Left lobe of liver (tissue), 2 donors: ENCODE measurements around the gene ABHD17A. TPM values are rescaled to one million over a fixed set of nuclear protein-coding genes. Genes with fewer than 3 reads are reported as not detected.

ENCODE experiments used
- ATAC-seq: fragments of 200-7000 bp; cut with Tn5 transposase; one replicate; pipeline ENCODE4 v1.9.1; 2020; ENCODE audit warnings: mild to moderate bottlenecking, moderate library complexity
- DNase-seq: peaks from one replicate; pipeline ENCODE4 v3.0.0-alpha.2; 2020; ENCODE audit warnings: low spot score
- total RNA-seq: library from RNA; stranded (reverse); gene quantifications from one replicate; pipeline ENCODE4 v1.2.1, GENCODE V29; 2021
- donor health status: DM: no; HTN: no; CAD: no; lungs with moderate emphysema.
- donor health status: DM: no; HTN: yes; CAD: no.

Gene ABHD17A
- total RNA-seq, 1 donor from 2014 or later: 29.4 TPM

DNA sequence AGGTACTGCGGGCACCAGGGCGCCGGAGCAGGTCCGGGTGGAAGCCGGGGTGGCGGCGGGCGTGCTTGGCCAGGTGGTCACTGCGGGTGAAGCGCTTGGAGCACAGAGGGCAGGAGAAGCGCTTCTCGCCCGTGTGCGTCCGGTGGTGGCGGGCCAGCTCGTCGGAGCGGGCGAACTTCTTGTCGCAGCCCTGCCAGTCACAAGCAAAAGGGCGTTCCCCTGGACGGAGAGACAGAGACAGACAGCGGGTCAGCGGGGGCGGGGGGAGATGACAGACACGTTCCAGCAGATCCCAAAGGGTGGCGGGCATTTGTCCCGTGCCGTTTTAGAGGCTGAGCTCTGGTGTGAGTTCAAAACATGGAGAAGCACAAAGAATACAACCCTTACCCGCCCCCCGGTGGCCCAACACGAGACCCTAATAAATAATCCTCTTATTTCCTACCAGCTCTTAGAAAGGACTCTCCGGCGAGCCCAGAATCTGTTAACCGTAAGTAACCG, 30.7 kb downstream of the ABHD17A start:
- ATAC-seq: no peak
- no peak for DNase-seq

DNA sequence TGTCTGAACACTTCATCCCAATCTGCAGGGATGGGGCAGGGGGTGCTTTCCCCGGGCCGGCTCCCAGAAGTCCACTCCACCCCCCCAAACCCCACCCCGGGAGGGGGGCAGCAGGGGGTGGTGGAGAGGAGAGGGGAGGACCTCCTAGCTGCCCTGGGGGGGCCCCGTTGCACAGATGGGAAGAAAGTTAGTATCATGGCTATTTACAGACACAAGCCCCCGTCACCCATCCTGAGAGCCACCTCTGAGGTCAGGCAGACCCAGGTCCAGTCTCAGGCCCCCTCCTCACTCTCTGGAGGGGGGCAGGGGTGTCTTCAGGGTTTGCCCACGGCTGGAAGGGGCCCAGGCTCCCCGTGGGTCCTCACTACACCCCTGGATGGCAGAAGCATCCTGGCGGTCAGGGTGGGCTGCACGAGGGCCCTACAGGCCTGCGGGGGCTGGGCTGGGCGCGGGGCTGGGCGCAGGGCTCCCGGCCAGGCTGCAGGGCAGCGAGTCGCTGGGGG, 31.2 kb downstream of the ABHD17A start:
- DNase-seq (no peak), ATAC-seq (no peak)

DNA sequence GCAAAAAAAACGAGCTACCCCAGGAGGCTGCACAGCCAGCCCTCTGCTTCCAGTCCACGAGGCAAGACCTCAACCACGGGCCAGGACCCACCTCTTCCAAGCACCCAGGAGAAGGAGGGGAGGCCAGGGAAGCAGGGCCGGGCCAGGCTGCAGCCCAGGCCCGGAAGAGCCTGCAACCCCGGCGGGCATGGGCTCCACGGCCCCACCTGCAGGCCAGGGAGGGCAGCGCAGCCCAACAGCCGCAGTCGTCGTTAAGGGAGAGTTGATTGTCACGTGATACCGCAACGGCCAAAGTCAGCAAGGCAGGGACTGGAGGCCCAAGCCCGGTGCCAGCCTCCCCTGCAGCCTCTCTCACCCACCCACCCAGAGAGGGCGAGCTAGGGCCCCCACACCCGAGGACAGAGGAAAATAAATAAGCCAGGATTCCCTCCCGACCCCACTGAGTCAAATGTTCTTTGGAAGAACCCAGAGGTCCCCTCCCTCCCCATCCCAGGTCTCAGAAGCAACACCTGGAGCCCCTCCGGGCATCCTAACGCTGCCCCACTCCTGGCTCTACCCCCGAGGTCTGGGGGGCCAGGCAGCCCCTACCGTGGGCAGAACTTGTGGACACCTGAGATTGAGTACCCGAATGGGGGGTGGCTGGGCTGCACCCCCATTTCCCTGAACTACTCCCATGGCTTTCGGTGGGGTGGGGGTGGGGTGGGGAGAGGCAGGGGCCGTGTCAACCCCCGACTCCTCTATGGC, 31.8 kb downstream of the ABHD17A start:
- DNase-seq (peak; percentile 87), ATAC-seq (peak; percentile 62)

DNA sequence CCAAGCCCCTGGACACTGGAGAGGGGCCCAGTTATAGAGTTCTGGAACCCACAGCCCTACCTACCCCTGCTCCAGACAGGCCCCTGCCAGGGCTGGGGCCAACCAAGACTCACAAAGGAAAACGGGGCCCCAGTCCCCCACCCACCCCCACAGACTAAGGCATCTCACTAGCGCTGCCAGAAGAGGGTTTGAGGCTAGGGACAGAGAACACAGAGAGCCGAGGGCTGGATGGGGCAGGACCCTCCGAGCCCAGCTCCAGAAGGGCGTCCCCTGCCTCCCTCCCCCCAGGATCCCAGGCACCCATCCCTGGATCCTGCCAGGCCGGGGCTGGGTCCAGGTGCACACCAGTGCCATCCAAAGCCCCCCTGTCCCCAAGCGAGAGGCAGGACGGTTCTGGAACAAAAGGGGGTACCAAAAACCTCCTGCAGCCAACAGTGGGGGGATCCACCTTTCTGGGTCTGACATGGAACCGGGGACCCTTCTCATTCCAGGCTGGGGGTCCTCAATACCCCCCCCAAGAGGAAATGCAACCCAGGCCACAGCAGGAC, 32.6 kb downstream of the ABHD17A start:
- no peak for ATAC-seq

DNA sequence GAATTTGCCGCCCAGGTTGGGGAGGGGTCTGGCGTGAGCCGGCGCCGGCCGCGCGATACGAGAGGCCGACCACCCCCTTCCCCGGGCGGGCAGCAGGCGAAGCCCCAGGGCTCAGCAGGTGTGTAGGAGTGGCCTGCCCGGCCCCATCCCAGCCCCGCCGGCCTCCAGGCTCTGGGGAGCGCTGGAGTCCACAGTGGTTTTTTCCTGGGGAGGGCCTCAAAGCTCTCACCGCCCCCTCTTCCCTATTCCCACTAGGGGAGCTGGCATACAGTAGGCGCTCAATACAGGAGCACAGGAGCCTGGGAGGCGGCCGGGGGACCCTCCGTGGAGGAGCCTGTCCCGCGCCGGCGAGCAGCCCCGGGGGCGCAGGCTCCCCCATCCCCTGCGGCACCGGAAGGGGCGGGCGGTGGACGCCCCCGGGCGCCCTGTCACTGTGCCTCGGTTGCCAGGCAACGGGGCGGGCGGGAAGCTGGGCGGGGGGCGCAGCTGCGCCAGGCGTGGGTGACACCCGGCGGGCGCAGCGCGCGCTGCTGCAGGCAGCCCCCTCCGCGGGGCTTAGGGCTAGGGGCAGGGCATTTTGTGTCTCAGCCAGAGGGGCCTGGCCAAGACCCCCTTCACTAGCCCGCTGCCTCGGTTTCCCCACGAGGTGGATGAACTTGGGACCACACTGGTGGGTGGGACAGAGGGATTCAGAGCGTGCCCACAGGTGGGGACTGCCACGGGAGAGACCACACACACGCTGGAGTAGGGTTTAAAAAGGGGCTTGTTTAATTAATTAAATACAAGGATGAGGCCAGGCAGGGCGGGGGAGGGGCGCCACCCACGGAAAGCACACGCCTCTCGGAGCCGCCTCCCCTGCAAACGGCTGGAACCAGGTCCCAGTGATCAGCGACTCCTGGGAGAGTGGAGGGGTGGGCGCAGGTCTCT, 33.4 kb downstream of the ABHD17A start:
- no peak for ATAC-seq
- no peak for DNase-seq

More for the DNA sequence above, 32.6 kb downstream of the ABHD17A start:
- no peak for DNase-seq

DNA sequence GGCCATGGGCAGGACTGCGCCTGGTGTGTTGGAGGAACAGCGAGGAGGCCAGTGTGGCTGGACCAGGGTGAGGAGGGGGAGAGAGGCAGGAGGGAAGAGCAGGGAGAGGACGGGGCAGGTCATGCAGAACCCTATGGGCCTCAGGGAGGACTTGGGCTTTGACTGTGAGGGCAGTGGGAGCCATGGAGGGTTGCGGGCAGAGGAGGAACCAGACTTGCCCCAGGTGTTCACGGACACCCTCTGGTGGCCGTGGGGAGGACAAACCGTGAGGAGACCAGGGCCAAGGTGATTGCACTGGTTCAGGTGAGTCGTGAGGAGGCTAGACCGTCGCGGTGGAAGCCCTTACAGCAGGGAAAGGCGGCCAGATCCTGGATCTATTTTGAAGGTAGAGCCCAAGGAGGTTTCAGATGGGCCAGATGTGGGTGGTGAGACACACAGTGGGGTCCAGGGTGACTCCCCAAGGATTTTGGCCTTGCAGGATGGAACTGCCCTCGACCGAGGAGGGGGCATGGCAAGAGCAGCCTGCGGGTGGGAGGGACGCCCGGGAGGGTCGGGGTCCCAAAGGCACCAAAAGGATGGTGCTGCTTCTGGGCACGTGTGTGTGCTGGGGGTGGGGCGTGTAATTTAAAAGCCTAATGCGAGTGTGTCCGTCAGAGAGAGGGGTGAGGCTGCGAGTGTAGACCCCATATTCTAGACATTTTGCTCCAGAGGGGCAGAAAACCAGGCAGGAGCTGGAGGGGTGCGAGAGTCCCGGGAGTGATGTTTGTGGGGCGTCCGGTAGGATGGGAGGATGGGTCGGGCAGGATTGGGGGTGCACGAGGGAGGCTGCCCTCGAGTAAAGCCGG, 34.3 kb downstream of the ABHD17A start:
- ATAC-seq: no peak
- no peak for DNase-seq

DNA sequence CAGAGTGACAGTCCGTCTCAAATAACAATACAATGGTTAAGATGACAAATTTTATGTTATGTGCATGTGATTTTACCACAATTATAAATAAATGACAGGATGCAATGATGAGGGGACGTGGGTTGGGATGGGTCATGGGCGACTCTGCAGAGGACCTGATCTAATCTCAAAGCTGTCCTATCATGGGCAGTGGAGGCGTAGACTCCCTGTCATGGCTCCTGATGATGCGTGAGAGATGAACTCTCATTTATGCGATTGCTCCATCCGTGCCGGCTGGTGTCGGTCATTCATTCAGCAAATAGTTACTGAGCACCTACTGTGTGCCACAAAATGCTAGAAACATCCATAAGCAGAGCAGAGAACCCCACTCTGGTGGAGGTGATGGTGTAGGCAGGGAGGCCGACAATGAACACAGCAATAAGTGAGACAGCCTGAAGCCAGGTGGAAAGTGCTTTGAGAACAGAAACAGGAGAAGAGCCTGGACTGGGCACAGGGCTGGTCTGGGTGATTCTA, 35.4 kb downstream of the ABHD17A start:
- ATAC-seq (no peak), DNase-seq (no peak)

DNA sequence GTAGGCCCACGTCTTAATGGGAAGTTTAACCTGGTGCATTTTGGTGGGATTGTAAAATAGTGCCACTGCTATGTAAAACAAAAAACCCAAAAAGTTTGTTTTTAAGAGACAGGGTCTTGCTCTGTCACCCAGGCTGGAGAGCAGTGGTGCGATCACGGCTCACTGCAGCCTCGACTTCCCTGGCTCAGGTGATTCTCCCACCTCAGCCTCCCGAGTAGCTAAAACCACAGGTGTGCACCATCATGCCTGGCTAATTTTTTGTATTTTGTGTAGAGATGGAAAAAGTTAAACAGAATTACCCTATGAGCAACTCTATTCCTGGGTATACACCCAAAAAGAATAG, 36.2 kb downstream of the ABHD17A start:
- DNase-seq (no peak), ATAC-seq (no peak)

- peak; percentile 96 for DNase-seq
- peak; percentile 85 for ATAC-seq
These were observed 36.7 kb downstream of the ABHD17A start, which contains the start of gene REXO1 for GRCh38 chr19:1848399-1849131. Gene REXO1, minus strand, starts transcription at chr19:1848483. Its CDS starts 125 bp downstream, at chr19:1848358.

DNA sequence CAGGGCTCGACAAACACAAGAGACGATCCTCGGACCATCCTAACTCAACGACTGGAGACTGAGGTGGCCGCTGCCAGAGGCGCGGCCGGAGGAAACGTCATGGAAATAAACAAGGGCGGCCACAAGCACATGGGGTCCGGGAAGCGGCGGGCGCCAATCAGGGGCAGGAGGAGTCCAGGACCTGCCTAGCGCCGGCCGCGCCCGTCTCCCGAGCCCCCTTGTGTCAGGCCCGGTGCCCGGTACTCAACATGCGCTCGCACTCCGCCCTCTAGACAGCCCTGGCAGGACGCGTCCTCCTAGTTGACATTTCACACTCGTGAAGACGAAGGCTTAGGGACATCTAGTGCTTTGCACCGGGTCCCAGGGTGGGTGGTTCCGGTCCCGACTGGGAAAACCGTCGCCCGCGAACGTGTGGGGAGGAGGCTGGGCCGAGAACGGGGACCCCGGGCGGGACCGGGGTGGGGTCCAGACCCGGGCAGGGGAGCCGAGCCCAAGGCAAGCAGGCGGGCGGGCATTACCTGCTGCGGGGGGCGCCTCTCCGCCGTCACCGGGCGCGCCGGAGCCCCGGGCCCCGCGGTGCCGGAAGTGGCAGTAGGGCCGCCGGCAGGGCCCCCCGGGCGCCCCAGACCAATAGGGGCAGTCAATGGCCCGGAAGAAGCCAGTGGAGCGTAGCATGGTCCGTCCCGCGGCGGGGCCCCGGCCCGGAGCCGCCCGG, 37.5 kb downstream of the ABHD17A start:
- DNase-seq (no peak), ATAC-seq (peak; percentile 3)

DNA sequence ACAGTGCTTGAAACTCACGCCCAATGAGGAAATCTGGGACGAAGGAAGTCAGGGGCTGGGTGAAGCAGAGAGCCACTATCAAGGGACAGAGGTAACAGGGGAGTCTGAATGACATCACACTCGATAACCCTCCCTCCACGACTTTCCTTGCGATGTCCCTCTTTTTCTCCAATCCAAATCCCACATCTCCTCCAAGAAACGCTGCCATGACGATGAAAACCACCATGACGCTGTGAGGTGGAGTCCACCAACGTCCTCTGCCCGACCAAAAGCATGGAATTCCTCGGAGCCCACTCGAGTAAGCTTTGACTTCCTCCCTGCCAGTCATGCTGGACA, 38.0 kb downstream of the ABHD17A start:
- no peak for ATAC-seq
- no peak for DNase-seq

- DNase-seq (no peak), ATAC-seq (no peak)
These were observed 38.6 kb downstream of the ABHD17A start for GRCh38 chr19:1846517-1847204.

GRCh38 chr19:1845642-1846041, 39.7 kb downstream of the ABHD17A start:
- no peak for DNase-seq

DNA sequence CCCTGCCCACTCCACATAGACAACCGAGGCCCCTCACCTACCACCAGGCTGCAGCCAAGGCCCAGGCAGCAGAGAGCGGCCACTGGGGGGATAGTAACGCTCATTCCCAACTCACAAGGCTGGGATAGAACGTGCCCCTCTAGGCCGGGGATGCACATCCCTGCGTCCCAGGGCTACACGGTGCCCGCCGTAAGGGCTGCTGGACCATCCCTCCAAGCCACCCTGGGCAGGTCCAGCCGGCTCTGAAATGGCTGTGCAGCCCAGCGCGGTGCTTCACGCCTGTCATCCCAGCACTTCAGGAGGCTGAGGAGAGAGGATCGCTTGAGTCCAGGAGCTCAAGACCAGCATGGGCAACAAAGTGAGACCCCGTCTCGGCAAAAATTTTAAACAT, 40.2 kb downstream of the ABHD17A start:
- ATAC-seq (no peak), DNase-seq (no peak)

More at GRCh38 chr19:1845642-1846041, 39.7 kb downstream of the ABHD17A start:
- ATAC-seq: no peak

DNA sequence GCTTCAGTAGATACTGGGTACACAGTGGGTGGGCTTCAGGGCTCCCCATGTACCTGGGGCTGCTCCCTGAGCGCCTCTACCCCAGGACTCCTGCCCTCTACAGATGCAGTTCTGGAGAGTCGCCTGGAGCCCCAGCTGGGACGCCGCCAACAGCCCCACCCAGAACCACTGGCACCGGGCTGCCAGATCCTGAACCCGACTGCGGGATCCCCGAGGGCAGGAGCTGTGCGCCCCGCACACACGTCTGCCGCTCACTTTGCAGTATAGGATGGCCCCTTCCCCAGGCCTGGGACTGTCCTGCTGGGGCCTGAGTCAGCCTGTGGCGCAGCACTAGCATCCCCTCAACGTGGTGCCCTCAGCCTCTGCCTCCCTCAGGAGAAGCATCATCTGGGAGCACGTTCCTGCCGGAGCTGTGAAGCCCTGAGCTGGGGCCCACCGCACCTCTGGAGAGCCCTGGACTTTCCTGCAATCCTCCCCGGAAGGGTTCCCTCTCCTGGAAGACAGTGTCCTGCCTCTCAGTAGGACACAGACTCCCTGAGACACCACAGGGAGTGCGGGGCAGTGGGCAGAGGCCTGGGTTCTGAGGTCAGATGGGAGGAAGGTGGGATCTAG, 40.7 kb downstream of the ABHD17A start:
- DNase-seq: no peak
- no peak for ATAC-seq

- DNase-seq (no peak), ATAC-seq (no peak)
These were observed 41.5 kb downstream of the ABHD17A start for GRCh38 chr19:1843646-1844394.

DNA sequence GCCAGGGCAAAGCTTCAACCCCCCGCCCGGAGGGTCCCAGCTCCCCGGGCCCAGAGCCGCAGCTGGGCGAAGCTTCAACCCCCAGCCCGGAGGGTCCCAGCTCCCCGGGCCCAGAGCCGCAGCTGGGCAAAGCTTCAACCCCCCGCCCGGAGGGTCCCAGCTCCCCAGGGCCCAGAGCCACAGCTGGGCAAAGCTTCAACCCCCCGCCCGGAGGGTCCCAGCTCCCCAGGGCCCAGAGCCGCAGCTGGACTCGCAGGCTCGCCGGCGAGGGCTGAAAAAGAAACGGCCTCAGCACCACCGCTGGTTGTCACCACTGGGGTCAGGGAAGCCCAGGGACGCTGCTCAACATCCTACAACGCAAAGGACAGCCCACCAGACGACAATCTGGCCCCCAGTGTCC, 42.2 kb downstream of the ABHD17A start:
- no peak for ATAC-seq
- DNase-seq: no peak
